D721Med (cell line): Measurements from ENCODE around the gene FAR2.

Experiments
- DNase-seq: peaks from one replicate; pipeline ENCODE4 v3.0.0; 2011; ENCODE audit warnings: low spot score; ENCODE audit not compliant: insufficient read length
- FAIRE-seq: peaks from 2 replicates; lab custom pipeline; 2011; peaks lifted over from hg19 to GRCh38; lab: Jason Lieb, UNC
- CTCF ChIP-seq: IDR thresholded peaks from 2 replicates; pipeline ENCODE4 v1.5.1; 2012; ENCODE audit warnings: mild to moderate bottlenecking, control low read depth; ENCODE audit not compliant: insufficient read depth; ENCODE audit errors: missing control alignments

Gene FAR2

DNA sequence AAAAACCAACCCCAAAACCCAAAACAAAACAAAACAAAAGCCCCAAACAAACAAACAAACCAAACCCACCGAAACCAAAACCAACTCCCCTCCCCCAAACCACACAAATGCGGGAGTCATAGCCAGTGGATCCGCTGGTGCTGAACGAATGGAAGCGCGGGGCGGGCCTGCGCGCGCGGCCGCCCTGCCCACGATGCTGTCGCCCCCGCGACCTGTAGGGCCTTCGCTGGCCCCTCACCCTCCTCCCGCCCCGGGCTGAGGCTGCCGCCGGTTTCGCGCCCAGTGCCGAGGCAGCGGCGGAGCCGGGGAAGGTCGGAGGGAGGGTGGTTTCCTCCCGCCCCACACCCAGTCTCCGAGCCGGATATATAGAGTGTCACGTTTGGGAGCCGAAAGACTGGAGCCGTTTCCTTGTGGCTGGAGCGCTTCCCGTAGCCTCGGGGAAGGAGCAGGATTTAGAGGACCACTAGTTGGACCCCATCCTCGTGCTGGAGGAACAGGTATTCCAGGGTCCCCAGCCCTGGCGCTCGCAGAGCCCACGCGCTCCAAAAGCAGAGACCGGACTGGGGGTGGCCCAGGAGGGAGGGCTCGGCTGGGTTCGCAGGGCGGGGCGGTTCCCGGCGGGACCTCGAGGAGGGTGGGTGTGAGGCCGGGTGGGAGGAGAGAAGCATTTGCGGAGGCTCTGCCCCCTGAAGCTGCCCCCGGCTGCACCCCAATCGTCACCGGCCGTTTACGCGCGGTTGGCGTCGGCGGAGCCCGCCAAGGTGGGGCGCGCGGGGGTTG lies at the start of gene FAR2:
Gene FAR2, plus strand, starts transcription at position 368 of the 780 bp plus-strand sequence. CDS start 121,172 bp downstream, outside the sequence.
- DNase-seq (no peak), FAIRE-seq (no peak)
- no peak for TF ChIP-seq CTCF

DNA sequence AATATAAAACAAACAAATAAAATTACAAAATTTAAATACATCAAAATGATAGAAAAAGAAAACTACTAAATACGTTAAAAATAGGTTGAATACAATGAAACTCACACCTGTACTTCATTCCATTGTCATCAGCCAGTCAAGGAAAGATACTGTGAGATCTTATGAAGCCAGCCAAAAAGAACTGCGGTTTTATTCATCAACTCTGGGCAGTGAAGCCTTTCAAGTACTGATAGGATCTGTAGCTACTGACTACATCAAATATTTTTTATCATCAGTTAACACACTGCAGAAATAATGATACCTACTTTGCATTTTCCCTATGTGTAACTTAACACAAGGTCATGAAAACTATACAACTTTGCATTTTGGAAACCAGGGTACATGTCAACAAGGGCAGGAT lies 46.3 kb upstream of the FAR2 start:
- FAIRE-seq, result no peak
- no peak for TF ChIP-seq CTCF
- no peak for DNase-seq

GRCh38 chr12:29103539-29103974 lies 45.5 kb upstream of the FAR2 start:
- no peak for FAIRE-seq
- TF ChIP-seq CTCF, result no peak
- DNase-seq, result no peak

DNA sequence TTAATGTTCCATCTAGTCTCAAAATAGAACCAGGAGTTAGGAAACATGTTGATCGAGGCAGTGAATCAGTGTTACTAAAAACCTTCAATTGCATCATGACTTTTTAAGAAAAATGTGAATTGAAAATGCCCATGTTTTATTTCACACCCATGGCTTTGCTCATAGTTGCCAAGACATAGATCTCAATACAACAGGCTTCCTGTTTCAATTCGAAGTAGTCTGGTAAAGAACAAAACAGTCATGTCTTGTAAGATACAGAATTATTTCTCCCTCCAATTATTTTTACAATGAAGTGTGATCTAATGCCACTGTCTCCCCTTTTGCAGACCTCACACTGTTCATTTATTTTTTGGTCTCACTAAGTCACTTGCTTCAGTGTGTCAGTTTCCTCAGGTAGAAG lies 44.6 kb upstream of the FAR2 start:
- FAIRE-seq (no peak), DNase-seq (no peak)
- TF ChIP-seq CTCF, result no peak

DNA sequence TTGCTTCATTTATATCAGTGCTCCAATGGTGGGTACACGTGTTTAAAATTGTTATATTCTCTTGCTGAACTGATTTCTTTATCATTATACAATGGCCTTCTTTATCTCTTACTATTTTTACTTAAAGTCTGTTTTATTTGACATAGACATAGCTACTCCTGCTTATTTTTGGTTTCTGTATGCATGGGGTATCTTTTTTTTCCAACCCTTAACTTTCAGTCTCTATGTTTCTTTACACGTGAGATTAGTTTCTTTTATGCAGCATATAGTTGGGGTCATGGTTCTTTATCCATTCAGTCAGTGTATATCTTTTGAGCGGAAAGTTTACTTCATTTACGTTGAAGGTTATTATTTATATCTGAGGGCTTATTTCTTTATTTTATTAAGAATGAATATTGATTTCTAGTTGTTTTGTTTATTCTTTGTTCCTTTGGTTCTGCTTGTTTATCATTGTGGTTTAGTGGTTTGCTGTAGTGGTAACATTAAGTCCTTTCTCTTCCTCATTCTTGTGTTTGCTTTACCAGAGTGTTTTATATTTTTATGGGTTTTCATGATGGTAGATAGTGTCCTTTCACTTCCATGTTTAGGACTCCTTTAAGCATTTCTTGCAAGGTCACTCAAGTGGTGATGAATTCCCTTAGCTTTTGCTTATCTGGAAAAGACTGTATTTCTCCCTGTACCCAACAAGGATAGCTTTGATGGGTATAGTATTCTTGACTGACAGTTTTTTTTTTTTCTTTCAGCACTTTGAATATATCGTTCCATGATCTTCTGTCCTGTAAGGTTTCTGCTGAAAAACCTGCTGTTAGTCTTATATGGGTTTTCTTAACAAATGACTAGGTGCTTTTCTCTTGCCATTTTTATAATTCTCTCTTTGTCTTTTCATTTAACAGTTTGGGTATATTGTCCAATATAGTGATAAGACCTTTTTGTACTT lies 38.3 kb upstream of the FAR2 start:
- FAIRE-seq, result no peak
- no peak for DNase-seq
- TF ChIP-seq CTCF, result no peak

DNA sequence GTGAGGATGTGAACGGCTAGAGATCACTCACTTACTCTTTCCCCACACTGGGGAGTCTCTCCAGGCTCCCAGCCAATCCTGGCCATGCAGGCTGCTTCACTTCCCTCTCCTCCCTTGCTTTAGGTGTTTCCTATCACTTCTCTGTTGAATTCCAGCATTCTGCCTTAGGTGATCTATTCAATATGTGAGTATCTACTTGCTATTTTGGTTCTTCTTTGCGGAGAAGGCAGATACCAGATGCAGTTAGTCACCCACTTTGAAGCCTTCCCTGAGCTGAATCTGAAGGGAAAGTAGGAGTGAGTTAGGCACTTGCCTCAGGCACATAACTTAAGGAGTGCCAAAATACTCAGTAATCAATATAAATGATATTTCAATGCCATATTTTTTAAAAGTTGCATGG lies 36.0 kb upstream of the FAR2 start:
- FAIRE-seq (no peak), DNase-seq (no peak)
- no peak for TF ChIP-seq CTCF
